Measurements from ENCODE around the gene GFPT1.
"Not testable (repeated sequence)": the region's sequence is repeated elsewhere in the genome, so short reads cannot be mapped to it uniquely, and the experiment has no call there.

Gene GFPT1

DNA sequence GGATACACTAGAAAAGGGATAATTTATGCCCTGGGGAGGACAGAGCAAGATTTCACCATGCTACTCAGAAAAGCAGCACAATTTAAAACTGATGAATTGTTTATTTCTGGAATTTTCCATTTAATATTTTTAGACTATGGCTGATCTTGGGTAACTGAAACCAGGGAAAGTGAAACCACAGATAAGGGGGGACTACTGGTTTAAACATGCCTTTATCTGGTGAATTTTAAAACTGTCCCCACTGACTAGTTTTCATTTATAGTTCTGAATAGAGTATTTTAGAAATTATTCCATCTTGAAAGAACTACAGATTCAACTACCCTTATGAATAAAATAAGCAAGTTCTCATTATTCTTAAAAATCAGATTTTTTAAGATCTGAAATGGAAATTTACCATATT is 35.2 kb upstream of the GFPT1 start:
- no peak for DNase-seq (ENCODE audit: low read depth)

DNA sequence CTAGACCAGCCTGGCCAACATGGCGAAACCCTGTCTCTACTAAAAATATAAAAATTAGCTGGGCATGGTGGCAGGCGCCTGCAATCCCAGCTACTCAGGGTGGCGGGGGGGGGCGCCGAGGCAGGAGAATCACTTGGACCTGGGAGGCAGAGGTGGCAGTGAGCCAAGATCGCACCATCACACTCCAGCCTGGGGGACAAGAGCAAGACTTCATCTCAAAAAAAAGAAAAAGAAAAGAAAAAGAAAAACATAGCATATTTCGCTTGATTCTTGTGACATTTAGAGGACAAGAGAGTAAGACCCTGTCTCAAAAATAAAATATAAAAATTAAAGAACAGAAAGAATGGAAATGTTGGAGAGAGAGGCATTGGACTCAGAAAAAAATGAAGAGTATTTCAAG is 32.1 kb upstream of the GFPT1 start:
- not testable (repeated sequence) for DNase-seq (ENCODE audit: low read depth); H3K4me3 ChIP-seq (ENCODE audit: low read depth, low read length)

More for the DNA sequence above, 35.2 kb upstream of the GFPT1 start:
- TF ChIP-seq POLR2A (IDR thresholded peaks at IDR 0.05; ENCODE audit: extremely low read depth, insufficient read length) (no peak), MYC (IDR thresholded peaks at IDR 0.05; ENCODE audit: low read depth, low read length) (no peak)
- TF ChIP-seq, protein P1, sequence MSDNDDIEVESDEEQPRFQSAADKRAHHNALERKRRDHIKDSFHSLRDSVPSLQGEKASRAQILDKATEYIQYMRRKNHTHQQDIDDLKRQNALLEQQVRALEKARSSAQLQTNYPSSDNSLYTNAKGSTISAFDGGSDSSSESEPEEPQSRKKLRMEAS (IDR thresholded peaks at IDR 0.05; ENCODE audit: low read depth, low read length): no peak
- TF ChIP-seq, protein P2, sequence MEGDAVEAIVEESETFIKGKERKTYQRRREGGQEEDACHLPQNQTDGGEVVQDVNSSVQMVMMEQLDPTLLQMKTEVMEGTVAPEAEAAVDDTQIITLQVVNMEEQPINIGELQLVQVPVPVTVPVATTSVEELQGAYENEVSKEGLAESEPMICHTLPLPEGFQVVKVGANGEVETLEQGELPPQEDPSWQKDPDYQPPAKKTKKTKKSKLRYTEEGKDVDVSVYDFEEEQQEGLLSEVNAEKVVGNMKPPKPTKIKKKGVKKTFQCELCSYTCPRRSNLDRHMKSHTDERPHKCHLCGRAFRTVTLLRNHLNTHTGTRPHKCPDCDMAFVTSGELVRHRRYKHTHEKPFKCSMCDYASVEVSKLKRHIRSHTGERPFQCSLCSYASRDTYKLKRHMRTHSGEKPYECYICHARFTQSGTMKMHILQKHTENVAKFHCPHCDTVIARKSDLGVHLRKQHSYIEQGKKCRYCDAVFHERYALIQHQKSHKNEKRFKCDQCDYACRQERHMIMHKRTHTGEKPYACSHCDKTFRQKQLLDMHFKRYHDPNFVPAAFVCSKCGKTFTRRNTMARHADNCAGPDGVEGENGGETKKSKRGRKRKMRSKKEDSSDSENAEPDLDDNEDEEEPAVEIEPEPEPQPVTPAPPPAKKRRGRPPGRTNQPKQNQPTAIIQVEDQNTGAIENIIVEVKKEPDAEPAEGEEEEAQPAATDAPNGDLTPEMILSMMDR (IDR thresholded peaks at IDR 0.05; ENCODE audit: low read depth, low read length): no peak
- H3K4me3 ChIP-seq (ENCODE audit: low read depth, low read length): no peak overlapping the region

DNA sequence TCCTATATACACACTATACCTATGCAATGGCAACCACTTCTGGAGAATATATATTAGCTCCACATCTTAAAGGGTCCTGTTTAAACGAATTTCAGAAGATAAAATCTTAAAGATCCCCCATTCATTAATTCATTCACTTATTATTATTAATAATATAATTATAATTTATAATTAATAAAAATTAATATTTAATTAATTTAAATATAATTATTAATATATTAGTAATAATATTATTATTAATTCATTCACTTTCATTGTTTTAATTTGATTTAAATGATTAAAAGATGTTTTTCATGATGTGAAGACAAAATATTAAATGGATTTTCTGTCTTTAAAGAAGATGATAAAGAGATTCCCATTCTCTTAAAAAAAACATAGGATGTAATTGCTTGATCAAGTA is 29.1 kb upstream of the GFPT1 start:
- no peak overlapping the region for H3K4me3 ChIP-seq (ENCODE audit: low read depth, low read length)
- DNase-seq (ENCODE audit: low read depth): no peak
- TF ChIP-seq MYC (IDR thresholded peaks at IDR 0.05; ENCODE audit: low read depth, low read length) (no peak), POLR2A (IDR thresholded peaks at IDR 0.05; ENCODE audit: extremely low read depth, insufficient read length) (no peak)
- TF ChIP-seq, protein P1 (IDR thresholded peaks at IDR 0.05; ENCODE audit: low read depth, low read length): no peak
- TF ChIP-seq, protein P2 (IDR thresholded peaks at IDR 0.05; ENCODE audit: low read depth, low read length): no peak

DNA sequence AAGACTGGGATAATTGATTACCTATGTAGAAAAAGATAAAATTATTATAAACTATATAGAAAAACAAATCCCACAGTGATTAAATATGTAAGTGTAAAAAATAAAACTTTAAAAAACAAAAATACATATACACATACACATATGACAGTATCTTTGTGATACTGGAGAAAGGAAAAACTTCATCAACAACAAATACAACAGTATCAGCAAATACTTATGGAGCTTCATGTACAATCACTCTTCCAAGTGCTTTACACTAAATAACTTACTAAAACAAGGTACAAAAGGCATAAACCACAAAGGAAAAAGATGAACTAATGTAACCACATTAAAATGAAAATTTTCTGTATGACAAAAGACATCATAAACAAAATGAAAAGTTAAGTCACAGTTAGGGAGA is 24.1 kb upstream of the GFPT1 start:
- no peak for TF ChIP-seq POLR2A (IDR thresholded peaks at IDR 0.05; ENCODE audit: extremely low read depth, insufficient read length)
- TF ChIP-seq, protein P2 (IDR thresholded peaks at IDR 0.05; ENCODE audit: low read depth, low read length): no peak
- TF ChIP-seq, protein P1 (IDR thresholded peaks at IDR 0.05; ENCODE audit: low read depth, low read length): no peak
- TF ChIP-seq MYC (IDR thresholded peaks at IDR 0.05; ENCODE audit: low read depth, low read length): no peak
- no peak for DNase-seq (ENCODE audit: low read depth)
- H3K4me3 ChIP-seq (ENCODE audit: low read depth, low read length): no peak overlapping the region

DNA sequence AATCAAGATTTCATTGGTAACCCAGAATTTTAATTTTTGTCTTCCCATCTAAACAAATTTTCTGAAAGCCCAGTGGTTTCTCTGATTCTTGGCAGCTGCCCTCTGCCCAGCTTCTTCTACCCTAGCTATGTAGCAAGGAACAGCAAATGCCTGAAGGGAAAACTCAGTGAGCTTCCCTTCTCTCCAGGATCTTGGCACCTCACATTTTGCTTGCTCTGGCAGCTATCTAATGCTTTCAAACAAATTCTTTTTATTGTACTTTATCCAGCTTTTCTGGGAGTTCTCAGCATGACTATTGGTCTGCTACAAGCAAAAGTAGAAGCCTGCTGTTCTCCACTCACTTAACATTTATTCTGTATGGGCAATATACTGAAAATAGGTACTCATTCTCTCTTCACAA is 18.3 kb upstream of the GFPT1 start:
- TF ChIP-seq, protein P2 (IDR thresholded peaks at IDR 0.05; ENCODE audit: low read depth, low read length): no peak
- TF ChIP-seq POLR2A (IDR thresholded peaks at IDR 0.05; ENCODE audit: extremely low read depth, insufficient read length) (no peak), MYC (IDR thresholded peaks at IDR 0.05; ENCODE audit: low read depth, low read length) (no peak)
- TF ChIP-seq, protein P1 (IDR thresholded peaks at IDR 0.05; ENCODE audit: low read depth, low read length): no peak
- no peak for DNase-seq (ENCODE audit: low read depth)
- no peak overlapping the region for H3K4me3 ChIP-seq (ENCODE audit: low read depth, low read length)

DNA sequence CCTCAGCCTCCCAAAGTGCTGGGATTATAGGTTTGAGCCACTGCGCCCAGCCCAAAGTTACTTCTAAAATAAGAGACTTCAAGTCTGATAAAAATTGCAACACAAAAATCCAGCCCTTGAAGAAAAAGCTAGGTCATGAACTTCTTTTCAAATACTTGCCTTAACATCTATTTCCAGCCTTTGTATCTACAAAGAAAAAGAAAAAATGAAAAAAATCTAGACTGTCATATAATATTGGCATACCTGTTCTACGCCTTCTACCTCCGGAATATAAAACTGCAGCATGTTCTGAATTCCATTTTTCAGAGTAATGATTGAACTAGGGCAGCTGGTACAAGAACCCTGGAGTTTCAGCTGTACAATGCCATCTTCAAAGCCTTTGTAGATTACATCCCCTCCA is 13.1 kb upstream of the GFPT1 start:
- TF ChIP-seq, protein P2 (IDR thresholded peaks at IDR 0.05; ENCODE audit: low read depth, low read length): no peak
- no peak for TF ChIP-seq POLR2A (IDR thresholded peaks at IDR 0.05; ENCODE audit: extremely low read depth, insufficient read length)
- TF ChIP-seq, protein P1 (IDR thresholded peaks at IDR 0.05; ENCODE audit: low read depth, low read length): no peak
- no peak for TF ChIP-seq MYC (IDR thresholded peaks at IDR 0.05; ENCODE audit: low read depth, low read length)
- DNase-seq (ENCODE audit: low read depth): no peak
- no peak overlapping the region for H3K4me3 ChIP-seq (ENCODE audit: low read depth, low read length)

Data from NB4 (cell line).